Testis (tissue), 2 donors: Measurements from ENCODE around the gene OR6Q1.

Source experiments
- POLR2A ChIP-seq: fragments of 450-650 bp; IDR thresholded peaks from one replicate; pipeline ENCODE4 v1.6.1; 2017; ENCODE audit warnings: antibody characterized with exemption, mild to moderate bottlenecking, moderate library complexity
- TF ChIP-seq, protein P1 (sequence below), 3 experiments: fragments of 450-650 bp in 2 of 3; fragments of 200-600 bp in 1 of 3; sonication (generic) in 1 of 3; IDR thresholded peaks; one replicate each; pipeline ENCODE4 v1.5.1; 2016 to 2019; ENCODE audit warnings: antibody characterized with exemption in 3 of 3, mild to moderate bottlenecking in 2 of 3, moderate library complexity in 1 of 3

DNA sequence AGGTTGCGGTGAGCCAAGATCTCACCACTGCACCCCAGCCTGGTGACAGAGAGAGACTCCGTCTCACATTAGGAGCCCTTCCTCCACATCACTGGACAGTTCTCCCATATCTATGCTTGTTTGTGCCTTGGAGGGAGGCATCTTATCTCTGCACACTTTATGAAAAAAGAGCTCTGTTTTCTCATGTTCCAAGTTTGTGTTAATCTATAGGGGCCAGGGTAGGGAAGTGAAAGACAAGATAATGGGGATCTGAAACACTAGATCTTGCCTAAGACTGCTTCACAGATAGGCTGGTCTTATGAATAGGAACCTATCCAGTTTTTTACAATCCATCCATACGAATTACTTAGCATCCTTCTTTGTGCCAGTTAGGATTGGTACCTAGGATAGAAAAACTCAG is 17.1 kb downstream of the OR6Q1 start:
- TF ChIP-seq, protein P1, sequence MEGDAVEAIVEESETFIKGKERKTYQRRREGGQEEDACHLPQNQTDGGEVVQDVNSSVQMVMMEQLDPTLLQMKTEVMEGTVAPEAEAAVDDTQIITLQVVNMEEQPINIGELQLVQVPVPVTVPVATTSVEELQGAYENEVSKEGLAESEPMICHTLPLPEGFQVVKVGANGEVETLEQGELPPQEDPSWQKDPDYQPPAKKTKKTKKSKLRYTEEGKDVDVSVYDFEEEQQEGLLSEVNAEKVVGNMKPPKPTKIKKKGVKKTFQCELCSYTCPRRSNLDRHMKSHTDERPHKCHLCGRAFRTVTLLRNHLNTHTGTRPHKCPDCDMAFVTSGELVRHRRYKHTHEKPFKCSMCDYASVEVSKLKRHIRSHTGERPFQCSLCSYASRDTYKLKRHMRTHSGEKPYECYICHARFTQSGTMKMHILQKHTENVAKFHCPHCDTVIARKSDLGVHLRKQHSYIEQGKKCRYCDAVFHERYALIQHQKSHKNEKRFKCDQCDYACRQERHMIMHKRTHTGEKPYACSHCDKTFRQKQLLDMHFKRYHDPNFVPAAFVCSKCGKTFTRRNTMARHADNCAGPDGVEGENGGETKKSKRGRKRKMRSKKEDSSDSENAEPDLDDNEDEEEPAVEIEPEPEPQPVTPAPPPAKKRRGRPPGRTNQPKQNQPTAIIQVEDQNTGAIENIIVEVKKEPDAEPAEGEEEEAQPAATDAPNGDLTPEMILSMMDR (IDR thresholded peaks at IDR 0.05): no peak
- no peak for TF ChIP-seq POLR2A
